Head of caudate nucleus (tissue), 42 donors: ENCODE measurements around the gene GSG1L.

Experiments
- DNase-seq, 42 donors: peaks; one replicate each; pipeline versions ENCODE4 v3.0.0 to v3.0.0-alpha.2; 2020 to 2021; ENCODE audit warnings: mixed read lengths in 7 of 42
- intact Hi-C: fragments of 100-400 bp; cut with DNase I; formaldehyde crosslinking; loops from one replicate; pipeline ENCODE4 v1.15.0; 2022

The GSG1L gene

GRCh38 chr16:27764869-27765675, 298.4 kb downstream of the GSG1L start:
- intact Hi-C loops: no loop called here
- DNase-seq: peak in 2 of 42 donors; percentile 24 to 65

GRCh38 chr16:27764427-27764826, 299.1 kb downstream of the GSG1L start:
- no peak for DNase-seq
- intact Hi-C loops: no loop called here

- DNase-seq: no peak
- intact Hi-C loops: no loop called here
Observed at GRCh38 chr16:27762441-27762840, 301.1 kb downstream of the GSG1L start.

GRCh38 chr16:27761816-27762215, 301.7 kb downstream of the GSG1L start:
- DNase-seq: no peak
- intact Hi-C loops: no loop called here

- intact Hi-C loops: no loop called here
- DNase-seq: no peak
Observed at GRCh38 chr16:27760789-27761176, 302.7 kb downstream of the GSG1L start.

- intact Hi-C loops: no loop called here
- DNase-seq: peak in 29 of 42 donors; percentile 26 to 79 (median 56)
Observed at GRCh38 chr16:27759967-27760788, 303.3 kb downstream of the GSG1L start.

- peak in 15 of 42 donors; percentile 22 to 67 (median 47) for DNase-seq
- intact Hi-C loops: no loop called here
Observed at GRCh38 chr16:27759301-27759871, 304.1 kb downstream of the GSG1L start.

- intact Hi-C loops: no loop called here
- DNase-seq: no peak
Observed at GRCh38 chr16:27758544-27758943, 305.0 kb downstream of the GSG1L start.

GRCh38 chr16:27756206-27756970, 307.1 kb downstream of the GSG1L start:
- intact Hi-C loops: no loop called here
- DNase-seq: no peak

GRCh38 chr16:27754788-27755690, 308.5 kb downstream of the GSG1L start:
- no peak for DNase-seq
- intact Hi-C loops: no loop called here

GRCh38 chr16:27753563-27753962, 310.0 kb downstream of the GSG1L start:
- intact Hi-C loops: no loop called here
- no peak for DNase-seq

GRCh38 chr16:27752241-27752640, 311.3 kb downstream of the GSG1L start:
- DNase-seq: no peak
- intact Hi-C loops: no loop called here

GRCh38 chr16:27751676-27752075, 311.8 kb downstream of the GSG1L start:
- DNase-seq: no peak
- intact Hi-C loops: no loop called here

- intact Hi-C loops: no loop called here
- no peak for DNase-seq
Observed at GRCh38 chr16:27751233-27751632, 312.3 kb downstream of the GSG1L start.

GRCh38 chr16:27749946-27750345, 313.6 kb downstream of the GSG1L start:
- DNase-seq: no peak
- intact Hi-C loops: no loop called here

- no peak for DNase-seq
Observed at GRCh38 chr16:27749547-27749875, 314.0 kb downstream of the GSG1L start.

GRCh38 chr16:27748868-27749546, 314.5 kb downstream of the GSG1L start:
- intact Hi-C loops: no loop called here
- DNase-seq: peak; percentile 56 to 95 (median 80)

More at GRCh38 chr16:27749547-27749875, 314.0 kb downstream of the GSG1L start:
- intact Hi-C loops: no loop called here

GRCh38 chr16:27747946-27748345, 315.6 kb downstream of the GSG1L start:
- intact Hi-C loops: no loop called here
- no peak for DNase-seq
